Right lung (tissue), 5 donors: Measurements from ENCODE around the gene SOBP. TPM values are rescaled to one million over a fixed set of nuclear protein-coding genes. Genes with fewer than 3 reads are reported as not detected.

Experiments
- DNase-seq, 2 donors: peaks; one replicate each; pipeline ENCODE4 v3.0.0-alpha.2; 2013
- polyA plus RNA-seq, 5 donors: library from polyadenylated mRNA; unstranded; fragments of 120-200 nt; gene quantifications; one replicate each; pipeline versions ENCODE4 v1.2.1 to v1.2.3, GENCODE V29; 2013; ENCODE audit warnings: inconsistent platforms in 1 of 5, low replicate concordance in 1 of 5; ENCODE audit not compliant: insufficient read length in 5 of 5, insufficient read depth in 1 of 5

SOBP gene
- polyA plus RNA-seq, 5 donors, result 6.7 to 9.2 (median 7.5) TPM

GRCh38 chr6:107637316-107638315 is 147.7 kb downstream of the SOBP start:
- DNase-seq, result no peak

- no peak for DNase-seq
Measured at GRCh38 chr6:107638493-107638892, 148.6 kb downstream of the SOBP start.

- DNase-seq, result no peak
Measured at GRCh38 chr6:107639511-107639910, 149.6 kb downstream of the SOBP start.

- no peak for DNase-seq
Measured at GRCh38 chr6:107641071-107641470, 151.2 kb downstream of the SOBP start.

GRCh38 chr6:107641500-107641941 is 151.6 kb downstream of the SOBP start:
- DNase-seq, result no peak

- no peak for DNase-seq
Measured at GRCh38 chr6:107642095-107642860, 152.4 kb downstream of the SOBP start.

GRCh38 chr6:107642861-107643328 is 153.0 kb downstream of the SOBP start:
- no peak for DNase-seq

- no peak for DNase-seq
Measured at GRCh38 chr6:107644513-107644912, 154.6 kb downstream of the SOBP start.

- no peak for DNase-seq
Measured at GRCh38 chr6:107645740-107646139, 155.8 kb downstream of the SOBP start.

GRCh38 chr6:107646176-107646575 is 156.3 kb downstream of the SOBP start:
- no peak for DNase-seq

GRCh38 chr6:107646776-107647438 is 157.0 kb downstream of the SOBP start:
- no peak for DNase-seq

GRCh38 chr6:107647439-107647948 is 157.6 kb downstream of the SOBP start:
- no peak for DNase-seq

GRCh38 chr6:107648983-107649382 is 159.1 kb downstream of the SOBP start:
- DNase-seq, result no peak

GRCh38 chr6:107652526-107653182 is 162.7 kb downstream of the SOBP start:
- no peak for DNase-seq

GRCh38 chr6:107653183-107653580 is 163.3 kb downstream of the SOBP start:
- DNase-seq, result no peak

- DNase-seq, result no peak
Measured at GRCh38 chr6:107653861-107654394, 164.0 kb downstream of the SOBP start.

GRCh38 chr6:107654764-107655163 is 164.8 kb downstream of the SOBP start:
- no peak for DNase-seq

GRCh38 chr6:107655245-107655644 is 165.3 kb downstream of the SOBP start:
- DNase-seq, result no peak

GRCh38 chr6:107655864-107656263 is 165.9 kb downstream of the SOBP start:
- no peak for DNase-seq

- DNase-seq, result no peak
Measured at GRCh38 chr6:107656401-107656800, 166.5 kb downstream of the SOBP start.

- no peak for DNase-seq
Measured at GRCh38 chr6:107656883-107657282, 167.0 kb downstream of the SOBP start.
